ENCODE measurements around the gene MDM1. TPM values are rescaled to one million over a fixed set of nuclear protein-coding genes. Genes with fewer than 3 reads are reported as not detected.

Gene MDM1
- total and polyA plus RNA-seq, 11 donors = 4.0 to 8.4 (median 5.8) TPM

DNA sequence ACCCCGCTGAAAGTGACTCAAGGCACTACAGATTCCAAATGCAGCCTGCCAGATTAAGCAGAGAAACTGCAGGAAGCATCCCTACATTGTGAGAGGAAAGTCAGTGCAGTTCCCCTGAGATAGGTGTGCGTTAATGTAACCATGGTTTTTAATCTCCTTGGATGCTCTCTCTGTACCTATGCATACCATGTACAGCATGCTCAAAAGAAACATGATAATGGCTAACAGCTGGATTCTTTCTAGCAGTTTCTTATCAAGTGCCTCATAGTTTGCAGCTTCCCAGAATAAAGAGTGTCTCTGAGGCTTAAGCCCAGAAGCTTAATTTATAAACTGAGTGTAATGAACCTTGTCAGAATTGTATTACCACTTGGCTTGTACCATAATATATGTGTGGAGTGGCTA lies 17.1 kb upstream of the MDM1 start:
- no peak overlapping the region for H3K4me3 ChIP-seq
- peaks cover 0 to 6% (median 0%) of the 10 kb centered on the region in 9 donors for H3K27me3 ChIP-seq
- no peaks in the 10 kb centered on the region for H3K9me3 ChIP-seq
- 30 to 40% (median 36%) methylated on average over 2 of the region's 2 CpGs for WGBS, 4 donors
- no peaks in the 10 kb centered on the region for H3K36me3 ChIP-seq
- ATAC-seq = no peak
- H3K4me1 ChIP-seq = no peaks in the 10 kb centered on the region
- TF ChIP-seq, protein P1, sequence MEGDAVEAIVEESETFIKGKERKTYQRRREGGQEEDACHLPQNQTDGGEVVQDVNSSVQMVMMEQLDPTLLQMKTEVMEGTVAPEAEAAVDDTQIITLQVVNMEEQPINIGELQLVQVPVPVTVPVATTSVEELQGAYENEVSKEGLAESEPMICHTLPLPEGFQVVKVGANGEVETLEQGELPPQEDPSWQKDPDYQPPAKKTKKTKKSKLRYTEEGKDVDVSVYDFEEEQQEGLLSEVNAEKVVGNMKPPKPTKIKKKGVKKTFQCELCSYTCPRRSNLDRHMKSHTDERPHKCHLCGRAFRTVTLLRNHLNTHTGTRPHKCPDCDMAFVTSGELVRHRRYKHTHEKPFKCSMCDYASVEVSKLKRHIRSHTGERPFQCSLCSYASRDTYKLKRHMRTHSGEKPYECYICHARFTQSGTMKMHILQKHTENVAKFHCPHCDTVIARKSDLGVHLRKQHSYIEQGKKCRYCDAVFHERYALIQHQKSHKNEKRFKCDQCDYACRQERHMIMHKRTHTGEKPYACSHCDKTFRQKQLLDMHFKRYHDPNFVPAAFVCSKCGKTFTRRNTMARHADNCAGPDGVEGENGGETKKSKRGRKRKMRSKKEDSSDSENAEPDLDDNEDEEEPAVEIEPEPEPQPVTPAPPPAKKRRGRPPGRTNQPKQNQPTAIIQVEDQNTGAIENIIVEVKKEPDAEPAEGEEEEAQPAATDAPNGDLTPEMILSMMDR (IDR thresholded peaks at IDR 0.05) = no peak
- no peak for TF ChIP-seq POLR2A (IDR thresholded peaks at IDR 0.05)
- DNase-seq = no peak
- intact Hi-C loops (cut with DNase I) = no loop called here
- H3K27ac ChIP-seq = peak overlapping the region in 1 of 12 donors; percentile 47

DNA sequence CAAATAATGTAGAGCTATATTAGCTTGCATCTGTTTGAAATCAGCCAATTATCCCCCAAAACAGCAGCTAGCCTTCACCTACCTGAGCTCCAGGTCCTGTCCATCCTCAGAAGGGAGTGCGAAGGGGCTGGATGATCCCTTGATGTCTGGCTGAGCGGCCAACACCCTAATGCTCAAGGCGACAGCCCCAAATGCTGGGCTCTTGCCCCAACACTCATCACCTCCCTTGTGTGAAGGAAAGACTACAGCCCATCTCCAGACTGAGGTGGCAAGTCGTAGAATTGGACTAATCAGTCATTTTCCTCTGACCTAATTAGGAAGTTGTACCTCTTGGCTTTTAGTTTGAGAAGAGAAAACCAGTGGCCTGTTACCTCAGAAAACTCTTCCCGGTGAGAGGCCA lies 16.3 kb upstream of the MDM1 start:
- intact Hi-C loops (cut with DNase I) = no loop called here
- peaks cover 0 to 10% (median 0%) of the 10 kb centered on the region in 9 donors for H3K27me3 ChIP-seq

DNA sequence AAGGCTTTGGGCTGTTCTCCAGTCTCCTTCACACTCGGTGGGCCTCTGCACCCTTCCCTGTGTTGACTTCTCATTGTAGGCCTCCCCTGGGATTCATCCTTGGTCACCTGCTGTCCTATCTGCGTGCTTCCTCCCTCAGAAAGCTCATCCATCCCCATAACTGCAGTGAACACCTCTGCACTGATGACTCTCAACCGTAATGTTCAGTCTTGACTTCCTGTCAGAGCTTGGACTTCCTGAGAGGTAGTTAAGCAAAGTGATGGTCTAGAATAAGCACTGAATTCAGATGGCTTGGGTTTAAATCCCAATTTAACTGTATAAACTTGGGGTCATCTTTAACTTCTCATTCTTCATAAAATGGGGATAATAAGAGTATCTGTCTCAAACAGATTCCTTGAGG lies 13.6 kb upstream of the MDM1 start:
- Histone ChIP-seq H3K27ac (no peak overlapping the region), H3K27me3 (peaks cover 0 to 18% (median 0%) of the 10 kb centered on the region in 9 donors), H3K9me3 (no peaks in the 10 kb centered on the region), H3K36me3 (no peaks in the 10 kb centered on the region), H3K4me3 (no peak overlapping the region), H3K4me1 (no peaks in the 10 kb centered on the region)
- ATAC-seq = no peak
- intact Hi-C loops (cut with DNase I) = no loop called here
- 61 to 64% (median 63%) methylated on average over 3 of the region's 3 CpGs for WGBS, 4 donors
- no peak for DNase-seq
- TF ChIP-seq, protein P1 (IDR thresholded peaks at IDR 0.05) = no peak
- TF ChIP-seq POLR2A (IDR thresholded peaks at IDR 0.05) = no peak

More for the DNA sequence above, 16.3 kb upstream of the MDM1 start:
- no peaks in the 10 kb centered on the region for H3K4me1 ChIP-seq
- TF ChIP-seq POLR2A (IDR thresholded peaks at IDR 0.05) = no peak
- TF ChIP-seq, protein P1 (IDR thresholded peaks at IDR 0.05) = no peak
- H3K9me3 ChIP-seq = no peaks in the 10 kb centered on the region
- ATAC-seq (no peak), DNase-seq (no peak)
- H3K36me3 ChIP-seq = no peaks in the 10 kb centered on the region
- H3K27ac ChIP-seq = peak overlapping the region in 1 of 12 donors; percentile 47
- WGBS, 4 donors = 74 to 85% (median 80%) methylated on average over 5 of the region's 5 CpGs
- H3K4me3 ChIP-seq = no peak overlapping the region

DNA sequence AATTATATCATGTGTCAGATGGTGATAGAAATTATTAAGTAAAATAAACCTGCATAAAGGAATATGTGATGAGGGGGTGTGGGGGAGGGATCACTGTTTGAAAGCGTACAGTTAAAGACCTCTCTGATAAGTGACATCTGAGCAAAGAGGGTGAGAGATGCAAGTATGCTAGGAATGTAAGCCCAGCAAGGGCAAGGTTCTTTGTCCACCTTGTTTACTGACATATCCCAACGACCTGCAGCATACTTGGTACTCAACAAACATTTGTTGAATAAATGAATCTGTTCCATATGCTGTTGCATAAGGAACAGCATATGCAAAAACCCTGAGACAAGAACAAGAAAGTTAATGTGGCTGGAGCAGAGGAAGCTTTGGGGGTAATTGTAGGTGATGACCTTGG lies 12.0 kb upstream of the MDM1 start:
- ATAC-seq = no peak
- Histone ChIP-seq H3K4me3 (no peak overlapping the region), H3K27me3 (peaks cover 0 to 18% (median 0%) of the 10 kb centered on the region in 9 donors), H3K27ac (no peak overlapping the region), H3K4me1 (no peaks in the 10 kb centered on the region), H3K9me3 (no peaks in the 10 kb centered on the region), H3K36me3 (no peaks in the 10 kb centered on the region)
- TF ChIP-seq, protein P1 (IDR thresholded peaks at IDR 0.05) = no peak
- no peak for TF ChIP-seq POLR2A (IDR thresholded peaks at IDR 0.05)
- 20 to 31% (median 30%) methylated on average over 2 of the region's 2 CpGs for WGBS, 4 donors
- intact Hi-C loops (cut with DNase I) = no loop called here
- DNase-seq = no peak

All from heart left ventricle (tissue), 16 donors.